BLaER1 treated with 17β-estradiol and CSF1 and Interleukin-3, amounts not matched to agents 10 nM and 100 nM (cell line): Measurements from ENCODE around the gene GPAT2.
"Not testable (repeated sequence)": the region's sequence is repeated elsewhere in the genome, so short reads cannot be mapped to it uniquely, and the experiment has no call there.

Experiments
- H3K27ac ChIP-seq, 11 experiments: shearing (Covaris generic); formaldehyde crosslinking; 2 replicates each; pipeline ENCODE4 v1.8.1; 2022
- H3K27me3 ChIP-seq, 11 experiments: shearing (Covaris generic); formaldehyde crosslinking; 2 replicates each; pipeline ENCODE4 v1.8.1; 2022
- H3K36me3 ChIP-seq, 11 experiments: shearing (Covaris generic); formaldehyde crosslinking; 2 replicates each; pipeline ENCODE4 v1.8.1; 2022
- H3K4me1 ChIP-seq, 10 experiments: shearing (Covaris generic); formaldehyde crosslinking; 2 replicates each; pipeline ENCODE4 v1.8.1; 2022
- H3K4me2 ChIP-seq, 11 experiments: shearing (Covaris generic); formaldehyde crosslinking; 2 replicates each; pipeline ENCODE4 v1.8.1; 2022
- H3K4me3 ChIP-seq, 10 experiments: shearing (Covaris generic); formaldehyde crosslinking; 2 replicates each; pipeline ENCODE4 v1.8.1; 2022
- H3K9ac ChIP-seq, 11 experiments: shearing (Covaris generic); formaldehyde crosslinking; 2 replicates each; pipeline ENCODE4 v1.8.1; 2022
- H3K9me3 ChIP-seq, 11 experiments: shearing (Covaris generic); formaldehyde crosslinking; replicated peaks in 1 of 11; 2 replicates each; pipeline ENCODE4 v1.8.1; 2022
- H4K20me1 ChIP-seq, 11 experiments: shearing (Covaris generic); formaldehyde crosslinking; 2 replicates each; pipeline ENCODE4 v1.8.1; 2022

GPAT2 gene

GRCh38 chr2:95990884-95991283 lies 43.8 kb downstream of the GPAT2 start:
- H3K4me1 ChIP-seq, H3K27me3 ChIP-seq, H3K27ac ChIP-seq, H3K9me3 ChIP-seq, H4K20me1 ChIP-seq, H3K36me3 ChIP-seq: not testable (repeated sequence)
- H3K9ac ChIP-seq: peak overlapping the region in 6 of 11 experiments; percentile 38 to 66 (median 62); a peak in 11 of 22 replicates
- peak overlapping the region in 10 of 11 experiments; percentile 44 to 64 (median 52); a peak in 19 of 22 replicates for H3K4me2 ChIP-seq
- H3K4me3 ChIP-seq: peak overlapping the region in 9 of 10 experiments; percentile 41 to 66 (median 54); a peak in 19 of 20 replicates
